HG02970 (cell line): ENCODE measurements around the gene C16orf90.
"Not testable (repeated sequence)": the region's sequence is repeated elsewhere in the genome, so short reads cannot be mapped to it uniquely, and the experiment has no call there.

Experiments
- ATAC-seq: cut with Tn5 transposase; IDR thresholded peaks from one replicate; pipeline ENCODE4 v1.9.1; 2021; ENCODE audit warnings: mild to moderate bottlenecking, moderate library complexity, moderate number of reproducible peaks; ENCODE audit not compliant: unreplicated experiment, low FRiP score

The C16orf90 gene

GRCh38 chr16:3495176-3495575 is at the start of gene C16orf90:
C16orf90 (minus strand) TSS chr16:3495489; CDS start chr16:3495421, 68 bp downstream.
- ATAC-seq, result no peak

- no peak for ATAC-seq
Measured at GRCh38 chr16:3542601-3543373, 47.5 kb upstream of the C16orf90 start.

GRCh38 chr16:3541527-3542155 is 46.4 kb upstream of the C16orf90 start:
- ATAC-seq, result no peak

GRCh38 chr16:3538222-3538621 is 42.9 kb upstream of the C16orf90 start:
- ATAC-seq, result no peak

GRCh38 chr16:3536851-3537250 is 41.6 kb upstream of the C16orf90 start:
- no peak for ATAC-seq

GRCh38 chr16:3536271-3536731 is 41.0 kb upstream of the C16orf90 start:
- ATAC-seq, result no peak

GRCh38 chr16:3534126-3534525 is 38.8 kb upstream of the C16orf90 start:
- ATAC-seq, result no peak

GRCh38 chr16:3532741-3533140 is 37.5 kb upstream of the C16orf90 start:
- no peak for ATAC-seq

- no peak for ATAC-seq
Measured at GRCh38 chr16:3530371-3530914, 35.2 kb upstream of the C16orf90 start.

GRCh38 chr16:3529175-3529574 is 33.9 kb upstream of the C16orf90 start:
- no peak for ATAC-seq

GRCh38 chr16:3528406-3528805 is 33.1 kb upstream of the C16orf90 start:
- ATAC-seq, result no peak

- ATAC-seq, result not testable (repeated sequence)
Measured at GRCh38 chr16:3527216-3527829, 32.0 kb upstream of the C16orf90 start.

GRCh38 chr16:3525951-3526350 is 30.7 kb upstream of the C16orf90 start:
- no peak for ATAC-seq

GRCh38 chr16:3523281-3523680 is 28.0 kb upstream of the C16orf90 start:
- ATAC-seq, result no peak

- ATAC-seq, result no peak
Measured at GRCh38 chr16:3520841-3521240, 25.6 kb upstream of the C16orf90 start.

GRCh38 chr16:3520413-3520812 is 25.1 kb upstream of the C16orf90 start:
- no peak for ATAC-seq

- ATAC-seq, result no peak
Measured at GRCh38 chr16:3519581-3519980, 24.3 kb upstream of the C16orf90 start.

GRCh38 chr16:3518986-3519348 is 23.7 kb upstream of the C16orf90 start:
- no peak for ATAC-seq

- no peak for ATAC-seq
Measured at GRCh38 chr16:3518292-3518985, 23.1 kb upstream of the C16orf90 start.

GRCh38 chr16:3515897-3516296 is 20.6 kb upstream of the C16orf90 start:
- ATAC-seq, result no peak

GRCh38 chr16:3514621-3515020 is 19.3 kb upstream of the C16orf90 start:
- no peak for ATAC-seq
